Measurements from ENCODE around the gene CWC22. TPM values are rescaled to one million over a fixed set of nuclear protein-coding genes. Genes with fewer than 3 reads are reported as not detected.
A peak's percentile ranks its signal among the peaks of the same experiment; 100 is the strongest.

CWC22 gene
- total RNA-seq, 1 experiment from 2014 or later = 28.4 TPM

DNA sequence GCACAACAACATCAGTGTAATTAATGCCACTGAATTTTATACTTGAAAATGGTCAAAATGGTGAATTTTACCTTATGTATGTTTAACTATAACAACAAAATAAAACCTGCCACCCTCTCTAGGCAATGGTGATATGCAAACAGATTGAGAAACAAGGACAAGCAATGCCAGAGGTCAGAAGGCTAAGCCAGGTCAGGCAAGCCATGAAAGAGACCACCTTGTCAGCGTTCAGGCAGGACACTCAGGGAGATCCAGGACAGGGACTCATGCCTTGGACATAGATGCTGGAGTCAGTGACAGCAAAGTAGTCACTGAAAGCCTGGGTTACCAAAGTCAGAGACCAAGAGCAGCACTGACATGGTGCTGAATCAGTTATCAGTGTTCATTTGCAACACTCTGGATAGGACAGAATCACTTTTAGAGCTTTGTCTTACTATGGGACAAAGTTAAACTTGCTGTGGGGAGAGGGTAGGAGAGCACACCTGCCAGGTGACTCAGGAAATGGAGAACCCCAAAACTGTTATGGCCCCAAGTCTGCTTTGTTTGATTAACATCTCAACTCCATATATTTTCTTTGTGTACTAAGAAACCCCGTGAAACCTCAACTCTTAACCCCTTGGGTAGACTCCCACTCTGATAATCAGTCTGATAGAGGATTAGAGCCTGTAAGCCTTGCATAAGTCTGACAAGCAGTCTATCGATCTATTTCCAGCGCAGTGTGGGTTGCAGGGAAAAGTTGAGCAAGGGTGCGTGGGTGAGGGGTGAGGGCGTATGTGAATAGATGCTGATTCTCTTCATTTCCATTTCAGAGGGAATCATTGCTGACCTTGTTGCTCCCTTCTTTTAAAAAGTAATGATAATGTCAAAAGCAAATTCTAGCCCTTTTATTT is 97.0 kb downstream of the CWC22 start:
- no peak for DNase-seq (ENCODE audit: low spot score)
- ChIA-PET POLR2A (no interaction called here), CTCF (interaction anchor here (0.7 to 1.1 kb wide), 2 partner anchors 11 to 25 kb away, joined by 4 to 7 read pairs; no protein-coding TSS in a partner anchor)
- peaks cover 16% of the 10 kb centered on the region for H3K4me1 Mint-ChIP-seq
- TF ChIP-seq, protein P1, sequence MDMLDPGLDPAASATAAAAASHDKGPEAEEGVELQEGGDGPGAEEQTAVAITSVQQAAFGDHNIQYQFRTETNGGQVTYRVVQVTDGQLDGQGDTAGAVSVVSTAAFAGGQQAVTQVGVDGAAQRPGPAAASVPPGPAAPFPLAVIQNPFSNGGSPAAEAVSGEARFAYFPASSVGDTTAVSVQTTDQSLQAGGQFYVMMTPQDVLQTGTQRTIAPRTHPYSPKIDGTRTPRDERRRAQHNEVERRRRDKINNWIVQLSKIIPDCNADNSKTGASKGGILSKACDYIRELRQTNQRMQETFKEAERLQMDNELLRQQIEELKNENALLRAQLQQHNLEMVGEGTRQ (CRISPR knock-in tag; IDR thresholded peaks at IDR 0.05) = no peak
- TF ChIP-seq CBFB (CRISPR knock-in tag; IDR thresholded peaks at IDR 0.05; ENCODE audit: low read depth) (no peak), ESRRA (CRISPR knock-in tag; IDR thresholded peaks at IDR 0.05; ENCODE audit: borderline replicate concordance) (no peak), AFF4 (CRISPR knock-in tag; IDR thresholded peaks at IDR 0.05; ENCODE audit: borderline replicate concordance) (no peak), ETV6 (CRISPR knock-in tag; IDR thresholded peaks at IDR 0.05) (no peak), FOXK1 (CRISPR knock-in tag; IDR thresholded peaks at IDR 0.05) (no peak), GABPB1 (CRISPR knock-in tag; IDR thresholded peaks at IDR 0.05) (no peak), ZNF512 (CRISPR knock-in tag; IDR thresholded peaks at IDR 0.05; ENCODE audit: borderline replicate concordance) (no peak), ATF1 (CRISPR knock-in tag; IDR thresholded peaks at IDR 0.05) (no peak), NFYB (CRISPR knock-in tag; conservative IDR thresholded peaks at IDR 0.05; ENCODE audit: low read depth) (no peak), TCF7 (CRISPR knock-in tag; IDR thresholded peaks at IDR 0.05; ENCODE audit: low read depth) (no peak), ZNF425 (CRISPR knock-in tag; conservative IDR thresholded peaks at IDR 0.05) (no peak), ZNF423 (CRISPR knock-in tag; IDR thresholded peaks at IDR 0.05) (no peak)
- TF ChIP-seq, protein P2, sequence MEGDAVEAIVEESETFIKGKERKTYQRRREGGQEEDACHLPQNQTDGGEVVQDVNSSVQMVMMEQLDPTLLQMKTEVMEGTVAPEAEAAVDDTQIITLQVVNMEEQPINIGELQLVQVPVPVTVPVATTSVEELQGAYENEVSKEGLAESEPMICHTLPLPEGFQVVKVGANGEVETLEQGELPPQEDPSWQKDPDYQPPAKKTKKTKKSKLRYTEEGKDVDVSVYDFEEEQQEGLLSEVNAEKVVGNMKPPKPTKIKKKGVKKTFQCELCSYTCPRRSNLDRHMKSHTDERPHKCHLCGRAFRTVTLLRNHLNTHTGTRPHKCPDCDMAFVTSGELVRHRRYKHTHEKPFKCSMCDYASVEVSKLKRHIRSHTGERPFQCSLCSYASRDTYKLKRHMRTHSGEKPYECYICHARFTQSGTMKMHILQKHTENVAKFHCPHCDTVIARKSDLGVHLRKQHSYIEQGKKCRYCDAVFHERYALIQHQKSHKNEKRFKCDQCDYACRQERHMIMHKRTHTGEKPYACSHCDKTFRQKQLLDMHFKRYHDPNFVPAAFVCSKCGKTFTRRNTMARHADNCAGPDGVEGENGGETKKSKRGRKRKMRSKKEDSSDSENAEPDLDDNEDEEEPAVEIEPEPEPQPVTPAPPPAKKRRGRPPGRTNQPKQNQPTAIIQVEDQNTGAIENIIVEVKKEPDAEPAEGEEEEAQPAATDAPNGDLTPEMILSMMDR (IDR thresholded peaks at IDR 0.05) = no peak
- TF ChIP-seq, protein P3, sequence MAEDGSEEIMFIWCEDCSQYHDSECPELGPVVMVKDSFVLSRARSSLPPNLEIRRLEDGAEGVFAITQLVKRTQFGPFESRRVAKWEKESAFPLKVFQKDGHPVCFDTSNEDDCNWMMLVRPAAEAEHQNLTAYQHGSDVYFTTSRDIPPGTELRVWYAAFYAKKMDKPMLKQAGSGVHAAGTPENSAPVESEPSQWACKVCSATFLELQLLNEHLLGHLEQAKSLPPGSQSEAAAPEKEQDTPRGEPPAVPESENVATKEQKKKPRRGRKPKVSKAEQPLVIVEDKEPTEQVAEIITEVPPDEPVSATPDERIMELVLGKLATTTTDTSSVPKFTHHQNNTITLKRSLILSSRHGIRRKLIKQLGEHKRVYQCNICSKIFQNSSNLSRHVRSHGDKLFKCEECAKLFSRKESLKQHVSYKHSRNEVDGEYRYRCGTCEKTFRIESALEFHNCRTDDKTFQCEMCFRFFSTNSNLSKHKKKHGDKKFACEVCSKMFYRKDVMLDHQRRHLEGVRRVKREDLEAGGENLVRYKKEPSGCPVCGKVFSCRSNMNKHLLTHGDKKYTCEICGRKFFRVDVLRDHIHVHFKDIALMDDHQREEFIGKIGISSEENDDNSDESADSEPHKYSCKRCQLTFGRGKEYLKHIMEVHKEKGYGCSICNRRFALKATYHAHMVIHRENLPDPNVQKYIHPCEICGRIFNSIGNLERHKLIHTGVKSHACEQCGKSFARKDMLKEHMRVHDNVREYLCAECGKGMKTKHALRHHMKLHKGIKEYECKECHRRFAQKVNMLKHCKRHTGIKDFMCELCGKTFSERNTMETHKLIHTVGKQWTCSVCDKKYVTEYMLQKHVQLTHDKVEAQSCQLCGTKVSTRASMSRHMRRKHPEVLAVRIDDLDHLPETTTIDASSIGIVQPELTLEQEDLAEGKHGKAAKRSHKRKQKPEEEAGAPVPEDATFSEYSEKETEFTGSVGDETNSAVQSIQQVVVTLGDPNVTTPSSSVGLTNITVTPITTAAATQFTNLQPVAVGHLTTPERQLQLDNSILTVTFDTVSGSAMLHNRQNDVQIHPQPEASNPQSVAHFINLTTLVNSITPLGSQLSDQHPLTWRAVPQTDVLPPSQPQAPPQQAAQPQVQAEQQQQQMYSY (CRISPR knock-in tag; IDR thresholded peaks at IDR 0.05) = no peak
- no peak overlapping the region for H3K4me3 Mint-ChIP-seq
- no peaks in the 10 kb centered on the region for H3K36me3 Mint-ChIP-seq
- no peaks in the 10 kb centered on the region for H3K27me3 Mint-ChIP-seq (ENCODE audit: low read depth)
- peak; percentile 60 for ATAC-seq
- H3K27ac Mint-ChIP-seq = no peak overlapping the region
- no peaks in the 10 kb centered on the region for H3K9me3 Mint-ChIP-seq

Measured in WTC11 (cell line).